Osteoblast (primary cell): ENCODE measurements around the gene AMIGO1. TPM values are rescaled to one million over a fixed set of nuclear protein-coding genes. Genes with fewer than 3 reads are reported as not detected.

Experiments
- DNase-seq: peaks from one replicate; pipeline ENCODE4 v3.0.0; 2011; ENCODE audit warnings: low spot score, mixed read lengths; ENCODE audit not compliant: insufficient read length; ENCODE audit errors: missing footprints
- H2AFZ ChIP-seq: 2 replicates; pipeline ENCODE4 v1.6.0; 2011; ENCODE audit warnings: mild to moderate bottlenecking, low read length
- H3K27ac ChIP-seq: 2 replicates; pipeline ENCODE4 v1.5.1; 2011; ENCODE audit warnings: mild to moderate bottlenecking, low read depth, low read length, moderate library complexity
- H3K27me3 ChIP-seq: 2 replicates; pipeline ENCODE4 v1.6.0; 2012; ENCODE audit warnings: mild to moderate bottlenecking, control low read depth, inconsistent platforms, low read length, moderate library complexity; ENCODE audit not compliant: insufficient read depth
- H3K36me3 ChIP-seq: 2 replicates; pipeline ENCODE4 v1.5.1; 2011; ENCODE audit warnings: mild to moderate bottlenecking, low read length, control low read depth, moderate library complexity; ENCODE audit not compliant: insufficient read depth
- H3K4me1 ChIP-seq: 2 replicates; pipeline ENCODE4 v1.5.1; 2011; ENCODE audit warnings: mild to moderate bottlenecking, low read length, control low read depth, moderate library complexity; ENCODE audit not compliant: insufficient read depth
- H3K4me2 ChIP-seq: 2 replicates; pipeline ENCODE4 v1.6.0; 2011; ENCODE audit warnings: mild to moderate bottlenecking, low read length; ENCODE audit not compliant: insufficient read depth
- H3K4me3 ChIP-seq: fragments of 200-600 bp; sonication (generic); 3 replicates; pipeline ENCODE4 v1.5.1; 2012; ENCODE audit warnings: mild to moderate bottlenecking, low read length, inconsistent platforms; ENCODE audit not compliant: insufficient read depth
- H3K79me2 ChIP-seq: 2 replicates; pipeline ENCODE4 v1.6.0; 2012; ENCODE audit warnings: mild to moderate bottlenecking, low read length, control low read depth, inconsistent platforms; ENCODE audit not compliant: insufficient read depth
- H3K9me3 ChIP-seq: 2 replicates; pipeline ENCODE4 v1.5.1; 2011; ENCODE audit warnings: low read depth, low read length, control low read depth
- H4K20me1 ChIP-seq: 2 replicates; pipeline ENCODE4 v1.6.0; 2012; ENCODE audit warnings: mild to moderate bottlenecking, low read length, control low read depth; ENCODE audit not compliant: insufficient read depth
- total RNA-seq: library from RNA; depleted of rRNA; stranded (reverse); fragments of >200 nt; gene quantifications from 2 replicates; pipeline ENCODE4 v1.2.3, GENCODE V29; 2012
- TF ChIP-seq, protein P1 (sequence below): IDR thresholded peaks from 2 replicates; pipeline ENCODE4 v1.5.1; 2011; ENCODE audit warnings: mild to moderate bottlenecking, low read depth, low read length, moderate library complexity; ENCODE audit errors: extremely low read depth

AMIGO1 gene
- total RNA-seq, 1 donor: 2.5 TPM

DNA sequence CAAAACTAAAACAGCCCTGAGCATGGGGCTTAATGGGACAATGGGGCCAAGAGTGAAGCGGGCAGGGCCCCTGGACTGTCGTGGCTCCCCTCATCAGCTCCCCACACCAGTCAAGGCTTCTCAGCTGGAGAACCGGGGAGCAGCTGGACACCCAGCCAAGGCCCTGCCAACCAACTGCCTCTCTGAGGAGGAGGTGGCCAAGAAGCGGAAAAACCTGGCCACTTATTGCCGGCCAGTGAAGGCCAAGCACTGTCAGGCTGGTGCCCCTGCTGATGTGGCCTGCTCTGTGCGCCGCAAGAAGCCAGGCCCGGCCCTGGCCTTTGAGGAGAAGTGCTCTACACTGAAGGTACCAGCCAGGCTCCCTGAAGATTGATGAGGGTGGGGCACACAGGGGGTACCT, 18.2 kb downstream of the AMIGO1 start:
- DNase-seq: peak; percentile 6
- Histone ChIP-seq H3K4me2 (no peak overlapping the region), H3K27ac (no peak overlapping the region), H4K20me1 (peaks cover 5% of the 10 kb centered on the region), H2AFZ (no peak overlapping the region), H3K79me2 (peaks cover 22% of the 10 kb centered on the region), H3K4me3 (no peak overlapping the region), H3K36me3 (peaks cover 15% of the 10 kb centered on the region), H3K4me1 (peaks cover 11% of the 10 kb centered on the region), H3K9me3 (no peaks in the 10 kb centered on the region), H3K27me3 (no peaks in the 10 kb centered on the region)
- TF ChIP-seq, protein P1, sequence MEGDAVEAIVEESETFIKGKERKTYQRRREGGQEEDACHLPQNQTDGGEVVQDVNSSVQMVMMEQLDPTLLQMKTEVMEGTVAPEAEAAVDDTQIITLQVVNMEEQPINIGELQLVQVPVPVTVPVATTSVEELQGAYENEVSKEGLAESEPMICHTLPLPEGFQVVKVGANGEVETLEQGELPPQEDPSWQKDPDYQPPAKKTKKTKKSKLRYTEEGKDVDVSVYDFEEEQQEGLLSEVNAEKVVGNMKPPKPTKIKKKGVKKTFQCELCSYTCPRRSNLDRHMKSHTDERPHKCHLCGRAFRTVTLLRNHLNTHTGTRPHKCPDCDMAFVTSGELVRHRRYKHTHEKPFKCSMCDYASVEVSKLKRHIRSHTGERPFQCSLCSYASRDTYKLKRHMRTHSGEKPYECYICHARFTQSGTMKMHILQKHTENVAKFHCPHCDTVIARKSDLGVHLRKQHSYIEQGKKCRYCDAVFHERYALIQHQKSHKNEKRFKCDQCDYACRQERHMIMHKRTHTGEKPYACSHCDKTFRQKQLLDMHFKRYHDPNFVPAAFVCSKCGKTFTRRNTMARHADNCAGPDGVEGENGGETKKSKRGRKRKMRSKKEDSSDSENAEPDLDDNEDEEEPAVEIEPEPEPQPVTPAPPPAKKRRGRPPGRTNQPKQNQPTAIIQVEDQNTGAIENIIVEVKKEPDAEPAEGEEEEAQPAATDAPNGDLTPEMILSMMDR: no peak

GRCh38 chr1:109490934-109491302, 18.6 kb downstream of the AMIGO1 start:
- no peak for DNase-seq
- no peak overlapping the region for H2AFZ ChIP-seq
- peaks cover 17% of the 10 kb centered on the region for H3K79me2 ChIP-seq
- peaks cover 11% of the 10 kb centered on the region for H3K4me1 ChIP-seq
- no peaks in the 10 kb centered on the region for H3K27me3 ChIP-seq
- TF ChIP-seq, protein P1: no peak
- no peaks in the 10 kb centered on the region for H3K9me3 ChIP-seq
- H4K20me1 ChIP-seq: peaks cover 5% of the 10 kb centered on the region
- H3K27ac ChIP-seq: no peak overlapping the region
- no peak overlapping the region for H3K4me2 ChIP-seq
- no peak overlapping the region for H3K4me3 ChIP-seq
- peaks cover 10% of the 10 kb centered on the region for H3K36me3 ChIP-seq

- DNase-seq: peak; percentile 99
- H3K4me2 ChIP-seq: no peak overlapping the region
- peaks cover 10% of the 10 kb centered on the region for H3K36me3 ChIP-seq
- no peak overlapping the region for H3K4me3 ChIP-seq
- H3K4me1 ChIP-seq: peaks cover 11% of the 10 kb centered on the region
- no peaks in the 10 kb centered on the region for H3K9me3 ChIP-seq
- TF ChIP-seq, protein P1: peak; percentile 85
- peaks cover 3% of the 10 kb centered on the region for H4K20me1 ChIP-seq
- peaks cover 11% of the 10 kb centered on the region for H3K79me2 ChIP-seq
- H2AFZ ChIP-seq: no peak overlapping the region
- H3K27me3 ChIP-seq: no peaks in the 10 kb centered on the region
- H3K27ac ChIP-seq: no peak overlapping the region
Measured at GRCh38 chr1:109490029-109490933, 19.2 kb downstream of the AMIGO1 start.

- peaks cover 7% of the 10 kb centered on the region for H3K79me2 ChIP-seq
- H3K9me3 ChIP-seq: no peaks in the 10 kb centered on the region
- no peak overlapping the region for H3K27ac ChIP-seq
- TF ChIP-seq, protein P1: no peak
- no peaks in the 10 kb centered on the region for H3K27me3 ChIP-seq
- H2AFZ ChIP-seq: no peak overlapping the region
- no peak for DNase-seq
- H3K4me1 ChIP-seq: peaks cover 18% of the 10 kb centered on the region
- peaks cover 10% of the 10 kb centered on the region for H3K36me3 ChIP-seq
- H3K4me3 ChIP-seq: no peak overlapping the region
- H4K20me1 ChIP-seq: no peaks in the 10 kb centered on the region
- no peak overlapping the region for H3K4me2 ChIP-seq
Measured at GRCh38 chr1:109488696-109489095, 20.8 kb downstream of the AMIGO1 start.
